MCF 10A (cell line): ENCODE data around the gene RNF220. TPM values are rescaled to one million over a fixed set of nuclear protein-coding genes. Genes with fewer than 3 reads are reported as not detected.
A peak's percentile ranks its signal among the peaks of the same experiment; 100 is the strongest.

Experiments
- BruUV-seq: library from RNA; stranded (reverse); fragments of 400-500 nt; replicated peaks from 2 replicates; lab custom pipeline; 2021; lab: Mats Ljungman, UMichigan
- CTCF ChIA-PET: fragments of 300-600 bp; sonication (Branson Sonifier 250); formaldehyde crosslinking; extraction: SDS; loops from one replicate; lab custom pipeline; 2021; ENCODE audit warnings: antibody characterized with exemption, inconsistent platforms; lab: Yijun Ruan, JAX
- POLR2A ChIA-PET: fragments of 300-600, 350-650 bp; sonication (Branson Sonifier 250); formaldehyde crosslinking; extraction: SDS; loops from one replicate; lab custom pipeline; 2020; ENCODE audit warnings: antibody characterized with exemption, inconsistent platforms; lab: Yijun Ruan, JAX
- DNase-seq: peaks from one replicate; pipeline ENCODE4 v3.0.0-alpha.2; 2018; ENCODE audit not compliant: unreplicated experiment
- H3K27ac Mint-ChIP-seq: one replicate; pipeline ENCODE4 v1.8.0; 2022; ENCODE audit warnings: mild to moderate bottlenecking, low read depth, mixed read lengths; ENCODE audit not compliant: unreplicated experiment
- H3K27me3 Mint-ChIP-seq: one replicate; pipeline ENCODE4 v1.8.0; 2022; ENCODE audit warnings: mixed read lengths; ENCODE audit not compliant: insufficient read depth, unreplicated experiment
- H3K36me3 Mint-ChIP-seq: one replicate; pipeline ENCODE4 v1.8.0; 2022; ENCODE audit warnings: mild to moderate bottlenecking, moderate library complexity, mixed read lengths; ENCODE audit not compliant: insufficient read depth, unreplicated experiment
- H3K4me1 Mint-ChIP-seq: one replicate; pipeline ENCODE4 v1.8.0; 2022; ENCODE audit warnings: mixed read lengths; ENCODE audit not compliant: insufficient read depth, unreplicated experiment
- H3K4me3 Mint-ChIP-seq: one replicate; pipeline ENCODE4 v1.8.0; 2022; ENCODE audit warnings: mild to moderate bottlenecking, moderate library complexity, mixed read lengths; ENCODE audit not compliant: unreplicated experiment
- H3K9me3 Mint-ChIP-seq: one replicate; pipeline ENCODE4 v1.8.0; 2022; ENCODE audit warnings: mixed read lengths; ENCODE audit not compliant: unreplicated experiment
- intact Hi-C: fragments of 100-400 bp; cut with micrococcal nuclease; formaldehyde crosslinking; loops from 2 replicates; pipeline ENCODE4 v1.14.1; 2022
- total RNA-seq: library from RNA; stranded (reverse); gene quantifications from 2 replicates; pipeline ENCODE4 v1.2.3, GENCODE V29; 2022
- TF ChIP-seq, protein P1 (sequence below): fragments of 200-600 bp; IDR thresholded peaks from one replicate; pipeline ENCODE4 v1.8.0; 2022; ENCODE audit warnings: antibody characterized with exemption, mild to moderate bottlenecking; ENCODE audit not compliant: unreplicated experiment

Gene RNF220
- total RNA-seq, 1 experiment from 2014 or later = 67.1 TPM

DNA sequence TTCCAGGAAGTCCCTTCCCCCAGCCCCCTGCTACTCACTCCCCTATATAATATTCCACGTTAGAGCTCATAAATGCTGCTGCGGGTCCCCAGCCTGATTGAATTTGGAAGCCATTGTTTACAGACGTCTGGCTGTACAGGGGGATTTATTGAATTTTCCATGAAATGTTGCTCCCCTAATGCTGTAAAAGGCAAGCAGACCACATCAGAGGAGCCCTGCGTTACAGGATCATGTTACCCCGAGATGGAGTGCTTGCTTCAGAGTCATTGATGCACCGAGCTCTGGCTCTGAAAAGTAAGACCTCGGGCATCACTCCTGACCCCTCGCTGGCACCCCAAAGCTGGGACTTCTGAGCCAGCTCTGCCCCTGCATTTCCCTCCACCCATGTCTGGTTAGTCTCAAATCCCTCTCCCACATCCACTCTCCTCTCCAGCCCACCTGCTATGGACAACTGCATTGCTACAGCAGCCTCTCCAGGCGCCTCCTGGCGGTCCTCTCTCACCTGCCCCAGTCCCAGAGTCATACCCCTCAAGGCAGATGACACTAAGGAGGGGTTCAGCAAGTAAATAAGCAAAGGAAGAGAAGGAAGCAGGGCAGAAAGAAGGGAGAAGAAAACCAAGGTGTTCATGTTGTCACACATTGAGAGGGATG, 141.5 kb downstream of the RNF220 start:
- Mint-ChIP-seq H3K36me3 (peaks cover 10% of the 10 kb centered on the region), H3K4me1 (peaks cover 34% of the 10 kb centered on the region), H3K9me3 (no peaks in the 10 kb centered on the region), H3K27me3 (no peaks in the 10 kb centered on the region), H3K27ac (peak overlapping the region; percentile 21), H3K4me3 (no peak overlapping the region)
- BruUV-seq = no TSS peak
- intact Hi-C loops = no loop called here
- ChIA-PET POLR2A (interaction anchor here (0.8 to 3.7 kb wide), 4 partner anchors 8 to 15 kb away, joined by 3 to 19 read pairs (median 4); no protein-coding TSS in a partner anchor), CTCF (interaction anchor here (0.6 to 1.6 kb wide), 3 partner anchors 8 to 19 kb away, joined by 3 to 7 read pairs (median 3); no protein-coding TSS in a partner anchor)
- TF ChIP-seq, protein P1, sequence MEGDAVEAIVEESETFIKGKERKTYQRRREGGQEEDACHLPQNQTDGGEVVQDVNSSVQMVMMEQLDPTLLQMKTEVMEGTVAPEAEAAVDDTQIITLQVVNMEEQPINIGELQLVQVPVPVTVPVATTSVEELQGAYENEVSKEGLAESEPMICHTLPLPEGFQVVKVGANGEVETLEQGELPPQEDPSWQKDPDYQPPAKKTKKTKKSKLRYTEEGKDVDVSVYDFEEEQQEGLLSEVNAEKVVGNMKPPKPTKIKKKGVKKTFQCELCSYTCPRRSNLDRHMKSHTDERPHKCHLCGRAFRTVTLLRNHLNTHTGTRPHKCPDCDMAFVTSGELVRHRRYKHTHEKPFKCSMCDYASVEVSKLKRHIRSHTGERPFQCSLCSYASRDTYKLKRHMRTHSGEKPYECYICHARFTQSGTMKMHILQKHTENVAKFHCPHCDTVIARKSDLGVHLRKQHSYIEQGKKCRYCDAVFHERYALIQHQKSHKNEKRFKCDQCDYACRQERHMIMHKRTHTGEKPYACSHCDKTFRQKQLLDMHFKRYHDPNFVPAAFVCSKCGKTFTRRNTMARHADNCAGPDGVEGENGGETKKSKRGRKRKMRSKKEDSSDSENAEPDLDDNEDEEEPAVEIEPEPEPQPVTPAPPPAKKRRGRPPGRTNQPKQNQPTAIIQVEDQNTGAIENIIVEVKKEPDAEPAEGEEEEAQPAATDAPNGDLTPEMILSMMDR = no peak
- DNase-seq = no peak

DNA sequence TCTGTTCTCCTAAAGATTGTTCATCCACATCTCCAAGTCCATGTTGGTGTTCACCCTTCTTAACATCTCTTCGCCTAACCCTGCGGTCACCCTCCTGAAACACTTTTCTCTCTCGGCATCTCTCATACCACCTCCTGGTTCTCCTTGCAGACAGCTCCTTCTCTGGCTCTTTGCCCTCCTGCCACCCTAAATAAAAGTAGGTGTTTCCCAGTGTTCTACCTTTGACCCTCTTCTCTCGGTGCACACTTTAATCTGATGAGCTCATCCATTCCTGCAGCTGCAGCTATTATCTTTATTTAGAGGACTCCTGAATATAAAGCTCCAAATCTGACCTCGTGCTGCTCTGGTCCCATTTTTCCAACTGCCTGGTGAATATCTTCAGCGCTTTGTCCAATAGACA, 142.3 kb downstream of the RNF220 start:
- ChIA-PET CTCF (interaction anchor here (1.2 to 1.4 kb wide), 2 partner anchors 11 to 48 kb away, joined by 3 read pairs; no protein-coding TSS in a partner anchor), POLR2A (interaction anchor here (0.7 to 1.7 kb wide), 2 partner anchors 10 to 17 kb away, joined by 4 to 6 read pairs; no protein-coding TSS in a partner anchor)
- no TSS peak for BruUV-seq
- Mint-ChIP-seq H3K4me1 (peaks cover 39% of the 10 kb centered on the region), H3K36me3 (peaks cover 10% of the 10 kb centered on the region), H3K9me3 (no peaks in the 10 kb centered on the region), H3K27ac (no peak overlapping the region), H3K27me3 (no peaks in the 10 kb centered on the region), H3K4me3 (no peak overlapping the region)
- DNase-seq = no peak
- TF ChIP-seq, protein P1 = no peak
- intact Hi-C loops = no loop called here

DNA sequence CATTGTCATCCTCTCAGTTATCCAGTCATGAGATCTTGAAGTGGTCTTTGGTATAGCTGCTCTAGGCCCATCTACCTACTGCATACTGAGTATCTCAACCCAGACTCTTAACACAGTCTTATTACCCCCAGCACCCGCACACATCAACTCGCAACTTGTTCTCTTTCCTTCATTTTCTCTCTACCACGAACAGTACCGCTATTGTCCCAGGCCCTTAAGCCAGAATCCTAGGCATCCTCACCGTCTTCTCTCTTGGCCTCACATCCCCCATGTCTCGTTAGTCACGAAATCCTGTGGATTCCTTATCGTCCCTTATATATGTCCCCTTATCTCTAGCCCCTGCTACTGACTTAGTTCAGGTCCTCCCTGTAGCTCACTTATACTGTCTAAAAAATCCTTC, 142.8 kb downstream of the RNF220 start:
- ChIA-PET CTCF (interaction anchor here (0.8 to 1.3 kb wide), 3 partner anchors 31 to 48 kb away, joined by 3 to 6 read pairs (median 3); no protein-coding TSS in a partner anchor), POLR2A (interaction anchor here (0.7 to 1.7 kb wide), 3 partner anchors 9 to 222 kb away, joined by 3 to 6 read pairs (median 4); no protein-coding TSS in a partner anchor)
- Mint-ChIP-seq H3K4me1 (peaks cover 42% of the 10 kb centered on the region), H3K36me3 (peaks cover 10% of the 10 kb centered on the region), H3K27ac (no peak overlapping the region), H3K9me3 (no peaks in the 10 kb centered on the region), H3K27me3 (no peaks in the 10 kb centered on the region), H3K4me3 (no peak overlapping the region)
- no TSS peak for BruUV-seq
- intact Hi-C loops = no loop called here
- DNase-seq = no peak
- TF ChIP-seq, protein P1 = no peak

DNA sequence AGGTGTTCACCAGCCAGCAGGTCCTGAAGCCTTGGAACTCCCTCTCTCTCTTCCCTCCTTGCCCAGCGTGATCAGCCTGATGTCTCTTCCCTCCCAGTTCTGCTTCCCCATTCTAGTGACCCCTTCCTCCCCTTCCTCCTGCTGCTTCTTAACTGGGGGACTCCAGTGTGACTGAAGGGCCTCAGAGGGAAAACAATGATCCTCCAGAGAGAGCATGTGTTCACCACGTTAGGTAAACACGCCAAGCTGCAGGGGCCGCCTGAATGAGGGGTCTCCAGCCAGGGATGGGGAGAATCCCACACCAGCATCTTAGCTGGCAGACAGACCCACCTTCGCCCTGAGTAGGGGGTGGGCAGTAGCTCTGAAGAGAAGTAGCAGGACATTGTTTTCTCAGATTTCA, 144.5 kb downstream of the RNF220 start:
- H3K27me3 Mint-ChIP-seq = no peaks in the 10 kb centered on the region
- no peaks in the 10 kb centered on the region for H3K9me3 Mint-ChIP-seq
- peaks cover 59% of the 10 kb centered on the region for H3K4me1 Mint-ChIP-seq
- intact Hi-C loops = no loop called here
- TF ChIP-seq, protein P1 = no peak
- no peak overlapping the region for H3K27ac Mint-ChIP-seq
- H3K36me3 Mint-ChIP-seq = peaks cover 10% of the 10 kb centered on the region
- no TSS peak for BruUV-seq
- no peak overlapping the region for H3K4me3 Mint-ChIP-seq
- POLR2A ChIA-PET = no interaction called here
- no peak for DNase-seq
- CTCF ChIA-PET = no interaction called here
